Measurements from ENCODE around the gene DSCAM. TPM values are rescaled to one million over a fixed set of nuclear protein-coding genes. Genes with fewer than 3 reads are reported as not detected.

The DSCAM gene
- total RNA-seq, 1 donor from 2014 or later, result 4.4 TPM

DNA sequence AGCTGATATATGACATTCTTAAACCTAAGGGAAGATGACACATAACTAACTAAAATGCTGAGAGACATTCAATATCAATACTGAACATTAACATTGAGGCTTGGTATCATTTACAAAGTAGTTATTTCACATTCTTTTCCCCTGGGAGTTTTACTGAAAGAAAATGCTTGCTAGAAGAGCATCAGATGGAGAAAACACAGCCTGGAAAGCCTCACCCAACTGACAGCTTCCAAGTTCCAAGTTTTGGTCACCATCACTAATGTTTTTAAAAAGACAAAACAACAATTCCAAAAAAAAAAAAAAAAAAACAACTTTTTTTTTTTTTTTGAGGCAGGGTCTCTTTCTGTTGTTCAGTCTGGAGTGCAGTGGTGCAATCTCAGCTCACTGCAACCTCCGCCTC, 80.6 kb downstream of the DSCAM start:
- Mint-ChIP-seq H3K4me1 (ENCODE audit: low read depth, unreplicated experiment) (peaks cover 35% of the 10 kb centered on the region), H3K9me3 (ENCODE audit: unreplicated experiment) (peaks cover 12% of the 10 kb centered on the region), H3K27ac (ENCODE audit: unreplicated experiment) (no peak overlapping the region), H3K4me3 (ENCODE audit: unreplicated experiment) (peak overlapping the region; percentile 32), H3K27me3 (ENCODE audit: unreplicated experiment) (peaks cover 2% of the 10 kb centered on the region), H3K36me3 (ENCODE audit: unreplicated experiment) (no peaks in the 10 kb centered on the region)
- TF ChIP-seq, protein P1, sequence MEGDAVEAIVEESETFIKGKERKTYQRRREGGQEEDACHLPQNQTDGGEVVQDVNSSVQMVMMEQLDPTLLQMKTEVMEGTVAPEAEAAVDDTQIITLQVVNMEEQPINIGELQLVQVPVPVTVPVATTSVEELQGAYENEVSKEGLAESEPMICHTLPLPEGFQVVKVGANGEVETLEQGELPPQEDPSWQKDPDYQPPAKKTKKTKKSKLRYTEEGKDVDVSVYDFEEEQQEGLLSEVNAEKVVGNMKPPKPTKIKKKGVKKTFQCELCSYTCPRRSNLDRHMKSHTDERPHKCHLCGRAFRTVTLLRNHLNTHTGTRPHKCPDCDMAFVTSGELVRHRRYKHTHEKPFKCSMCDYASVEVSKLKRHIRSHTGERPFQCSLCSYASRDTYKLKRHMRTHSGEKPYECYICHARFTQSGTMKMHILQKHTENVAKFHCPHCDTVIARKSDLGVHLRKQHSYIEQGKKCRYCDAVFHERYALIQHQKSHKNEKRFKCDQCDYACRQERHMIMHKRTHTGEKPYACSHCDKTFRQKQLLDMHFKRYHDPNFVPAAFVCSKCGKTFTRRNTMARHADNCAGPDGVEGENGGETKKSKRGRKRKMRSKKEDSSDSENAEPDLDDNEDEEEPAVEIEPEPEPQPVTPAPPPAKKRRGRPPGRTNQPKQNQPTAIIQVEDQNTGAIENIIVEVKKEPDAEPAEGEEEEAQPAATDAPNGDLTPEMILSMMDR (IDR thresholded peaks at IDR 0.05; ENCODE audit: partially characterized antibody, unreplicated experiment), result no peak
- no peak for DNase-seq

DNA sequence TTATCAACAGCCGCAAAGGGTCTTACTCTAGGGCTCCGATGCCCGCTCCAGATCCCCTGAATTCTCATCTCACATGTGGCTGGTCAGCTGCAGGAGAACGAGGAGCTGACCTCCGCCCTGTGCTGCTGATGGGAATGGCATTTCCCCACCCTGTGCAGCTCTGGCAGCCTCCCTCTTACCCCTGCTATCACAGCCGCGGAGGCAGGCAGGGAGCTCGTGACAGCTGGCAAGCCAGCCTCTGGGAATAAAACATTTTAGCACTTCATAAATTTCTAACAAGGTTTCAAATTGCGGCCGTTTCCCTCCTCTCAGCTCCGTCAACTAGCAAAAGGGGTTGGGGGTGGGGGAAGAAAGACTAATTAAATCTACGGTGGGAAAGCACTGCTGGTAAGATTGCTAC, 81.1 kb downstream of the DSCAM start:
- Mint-ChIP-seq H3K9me3 (ENCODE audit: unreplicated experiment) (peaks cover 12% of the 10 kb centered on the region), H3K27me3 (ENCODE audit: unreplicated experiment) (peaks cover 3% of the 10 kb centered on the region), H3K4me1 (ENCODE audit: low read depth, unreplicated experiment) (peaks cover 35% of the 10 kb centered on the region), H3K27ac (ENCODE audit: unreplicated experiment) (peak overlapping the region; percentile 95), H3K36me3 (ENCODE audit: unreplicated experiment) (no peaks in the 10 kb centered on the region), H3K4me3 (ENCODE audit: unreplicated experiment) (peak overlapping the region; percentile 40)
- peak; percentile 64 for DNase-seq
- TF ChIP-seq, protein P1 (IDR thresholded peaks at IDR 0.05; ENCODE audit: partially characterized antibody, unreplicated experiment), result no peak

DNA sequence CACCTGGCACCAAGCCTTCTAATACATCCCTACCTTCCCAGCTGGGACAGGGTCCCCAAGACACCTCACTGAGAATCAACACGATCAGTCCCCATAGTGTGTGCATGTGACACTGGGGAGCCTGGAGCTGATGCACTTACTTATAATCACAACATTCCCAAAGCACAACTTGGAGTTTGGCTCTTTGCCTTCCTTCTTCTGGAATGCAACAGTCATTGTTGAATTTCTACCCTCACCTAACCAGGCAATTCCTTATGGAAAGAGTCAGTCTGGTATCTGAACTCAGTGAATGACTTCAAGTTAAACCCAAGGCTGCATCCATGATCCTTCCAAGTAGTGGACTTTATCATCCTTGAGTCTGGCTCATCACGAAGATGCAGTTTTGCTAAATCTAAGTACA, 86.1 kb downstream of the DSCAM start:
- Mint-ChIP-seq H3K4me3 (ENCODE audit: unreplicated experiment) (no peak overlapping the region), H3K36me3 (ENCODE audit: unreplicated experiment) (no peaks in the 10 kb centered on the region), H3K27me3 (ENCODE audit: unreplicated experiment) (peaks cover 7% of the 10 kb centered on the region), H3K9me3 (ENCODE audit: unreplicated experiment) (peaks cover 10% of the 10 kb centered on the region), H3K27ac (ENCODE audit: unreplicated experiment) (no peak overlapping the region), H3K4me1 (ENCODE audit: low read depth, unreplicated experiment) (peaks cover 9% of the 10 kb centered on the region)
- DNase-seq, result no peak
- TF ChIP-seq, protein P1 (IDR thresholded peaks at IDR 0.05; ENCODE audit: partially characterized antibody, unreplicated experiment), result no peak

DNA sequence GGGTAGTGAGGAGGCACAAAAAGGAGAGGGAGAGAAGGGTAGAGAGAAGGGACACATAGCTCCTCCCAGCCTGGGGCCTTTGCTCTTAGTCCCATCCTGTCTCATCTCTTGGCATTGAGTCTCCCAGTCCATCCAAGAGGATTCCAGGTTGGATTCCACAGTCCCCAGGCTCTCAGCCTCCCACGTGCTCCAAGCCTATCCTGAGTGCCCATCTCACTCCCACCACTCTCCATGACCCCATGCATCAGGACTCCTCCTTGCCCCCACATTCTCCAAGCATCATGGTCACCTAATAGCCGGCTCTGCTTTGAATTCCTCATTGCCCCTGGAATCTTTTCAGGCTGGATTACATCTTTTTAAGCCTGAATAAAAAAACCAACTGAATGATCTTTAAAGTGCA, 87.9 kb downstream of the DSCAM start:
- Mint-ChIP-seq H3K9me3 (ENCODE audit: unreplicated experiment) (peaks cover 5% of the 10 kb centered on the region), H3K4me3 (ENCODE audit: unreplicated experiment) (no peak overlapping the region), H3K4me1 (ENCODE audit: low read depth, unreplicated experiment) (no peaks in the 10 kb centered on the region), H3K36me3 (ENCODE audit: unreplicated experiment) (no peaks in the 10 kb centered on the region), H3K27ac (ENCODE audit: unreplicated experiment) (no peak overlapping the region), H3K27me3 (ENCODE audit: unreplicated experiment) (peaks cover 5% of the 10 kb centered on the region)
- no peak for DNase-seq
- TF ChIP-seq, protein P1 (IDR thresholded peaks at IDR 0.05; ENCODE audit: partially characterized antibody, unreplicated experiment), result no peak

DNA sequence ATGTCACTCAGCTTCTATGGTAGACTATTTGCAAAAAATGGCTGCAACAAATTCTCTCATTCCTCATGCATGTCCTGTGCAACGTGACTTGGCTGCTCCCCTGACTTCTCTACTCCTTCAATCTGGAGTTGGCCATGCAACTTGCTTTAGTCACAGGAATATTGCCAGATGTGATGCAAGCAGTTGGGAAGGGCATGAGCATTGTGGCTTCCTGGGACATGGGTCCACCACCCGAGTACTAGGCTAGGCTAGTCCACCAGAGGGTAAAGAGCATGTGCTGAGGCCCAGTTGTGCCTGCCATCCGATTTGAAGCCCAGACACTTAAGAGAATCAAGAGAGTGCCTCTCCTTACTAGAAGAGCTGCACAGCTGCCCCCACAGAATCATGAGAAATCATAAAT, 89.6 kb downstream of the DSCAM start:
- peaks cover 5% of the 10 kb centered on the region for H3K9me3 Mint-ChIP-seq (ENCODE audit: unreplicated experiment)
- no peak overlapping the region for H3K27ac Mint-ChIP-seq (ENCODE audit: unreplicated experiment)
- peaks cover 5% of the 10 kb centered on the region for H3K27me3 Mint-ChIP-seq (ENCODE audit: unreplicated experiment)
- H3K4me3 Mint-ChIP-seq (ENCODE audit: unreplicated experiment), result no peak overlapping the region
- no peak for DNase-seq
- H3K4me1 Mint-ChIP-seq (ENCODE audit: low read depth, unreplicated experiment), result no peaks in the 10 kb centered on the region
- H3K36me3 Mint-ChIP-seq (ENCODE audit: unreplicated experiment), result no peaks in the 10 kb centered on the region
- TF ChIP-seq, protein P1 (IDR thresholded peaks at IDR 0.05; ENCODE audit: partially characterized antibody, unreplicated experiment), result no peak
